Mesenchymal stem cell (in vitro differentiated cells and primary cell): Measurements from ENCODE around the gene ITSN2.

Experiments
- DNase-seq: peaks from one replicate; pipeline ENCODE4 v3.0.0-alpha.2; 2013
- H2AFZ ChIP-seq: one replicate; pipeline ENCODE4 v1.6.1; 2013; ENCODE audit warnings: low read depth, mild to moderate bottlenecking, control low read depth, inconsistent platforms, low read length, moderate library complexity
- H2AK5ac ChIP-seq: 2 replicates; pipeline ENCODE4 v1.6.1; 2013; ENCODE audit warnings: low read length, moderate library complexity, mild to moderate bottlenecking, inconsistent platforms; ENCODE audit not compliant: severe bottlenecking
- H2BK120ac ChIP-seq: one replicate; pipeline ENCODE4 v1.6.1; 2013; ENCODE audit warnings: low read depth, mild to moderate bottlenecking, inconsistent platforms, low read length, moderate library complexity
- H2BK12ac ChIP-seq, 2 experiments: one replicate each; pipeline ENCODE4 v1.6.1; 2013; ENCODE audit warnings: inconsistent platforms in 2 of 2, low read length in 2 of 2, mild to moderate bottlenecking in 2 of 2, moderate library complexity in 2 of 2, control low read depth in 1 of 2
- H2BK15ac ChIP-seq: one replicate; pipeline ENCODE4 v1.6.1; 2013; ENCODE audit warnings: mild to moderate bottlenecking, low read depth, inconsistent platforms; ENCODE audit not compliant: poor library complexity, severe bottlenecking
- H2BK5ac ChIP-seq: 2 replicates; pipeline ENCODE4 v1.6.1; 2013; ENCODE audit warnings: low read depth, mild to moderate bottlenecking, low read length, control low read depth, inconsistent platforms; ENCODE audit not compliant: poor library complexity, severe bottlenecking
- H3K14ac ChIP-seq, 2 experiments: one replicate each; pipeline ENCODE4 v1.6.1; 2013; ENCODE audit warnings: inconsistent platforms in 2 of 2, low read length in 2 of 2, control low read depth in 1 of 2, mild to moderate bottlenecking in 1 of 2, moderate library complexity in 1 of 2
- H3K18ac ChIP-seq, 2 experiments: one replicate each; pipeline ENCODE4 v1.6.1; 2013; ENCODE audit warnings: inconsistent platforms in 2 of 2, low read length in 2 of 2, control low read depth in 1 of 2, low read depth in 1 of 2, mild to moderate bottlenecking in 1 of 2
- H3K23ac ChIP-seq, 2 experiments: one replicate each; pipeline ENCODE4 v1.6.1; 2013; ENCODE audit warnings: inconsistent platforms in 2 of 2, low read length in 2 of 2, mild to moderate bottlenecking in 2 of 2, moderate library complexity in 2 of 2, control low read depth in 1 of 2
- H3K27ac ChIP-seq: 2 replicates; pipeline ENCODE4 v1.5.1; 2013; ENCODE audit warnings: mild to moderate bottlenecking, moderate library complexity, low read length, control low read depth, inconsistent platforms; ENCODE audit not compliant: poor library complexity, severe bottlenecking
- H3K27me3 ChIP-seq, 2 experiments: 2 replicates each; pipeline versions ENCODE4 v1.6.1 to v1.7.0; 2013; ENCODE audit warnings: low read length in 2 of 2, mild to moderate bottlenecking in 2 of 2, moderate library complexity in 2 of 2, control low read depth in 1 of 2, inconsistent platforms in 1 of 2; ENCODE audit not compliant: control insufficient read depth in 1 of 2, insufficient read depth in 1 of 2
- H3K36me3 ChIP-seq, 2 experiments: 2 replicates each; pipeline versions ENCODE4 v1.6.1 to v1.7.0; 2013; ENCODE audit warnings: low read length in 2 of 2, control low read depth in 1 of 2, inconsistent platforms in 1 of 2, low read depth in 1 of 2, mild to moderate bottlenecking in 1 of 2; ENCODE audit not compliant: insufficient read depth in 2 of 2, control insufficient read depth in 1 of 2
- H3K4ac ChIP-seq, 2 experiments: one replicate each; pipeline ENCODE4 v1.6.1; 2013; ENCODE audit warnings: inconsistent platforms in 2 of 2, low read length in 2 of 2, mild to moderate bottlenecking in 2 of 2, moderate library complexity in 2 of 2, control low read depth in 1 of 2, low read depth in 1 of 2
- H3K4me1 ChIP-seq: 2 replicates; pipeline ENCODE4 v1.6.1; 2013; ENCODE audit warnings: low read depth, low read length, control low read depth; ENCODE audit not compliant: control insufficient read depth, insufficient read depth
- H3K4me2 ChIP-seq: 2 replicates; pipeline ENCODE4 v1.6.1; 2013; ENCODE audit warnings: low read length, mild to moderate bottlenecking, inconsistent platforms; ENCODE audit not compliant: poor library complexity, severe bottlenecking
- H3K4me3 ChIP-seq, 2 experiments: 2 replicates each; pipeline versions ENCODE4 v1.5.1 to v1.7.0; 2013; ENCODE audit warnings: low read length in 2 of 2, mild to moderate bottlenecking in 2 of 2, control low read depth in 1 of 2, low read depth in 1 of 2; ENCODE audit not compliant: insufficient read depth in 1 of 2
- H3K79me1 ChIP-seq: replicated peaks from 2 replicates; pipeline ENCODE4 v1.6.1; 2013; ENCODE audit warnings: mild to moderate bottlenecking, control low read depth, low read length, inconsistent platforms; ENCODE audit not compliant: poor library complexity, severe bottlenecking
- H3K9ac ChIP-seq: 2 replicates; pipeline ENCODE4 v1.7.0; 2013; ENCODE audit warnings: mild to moderate bottlenecking, low read length, moderate library complexity
- H3K9me3 ChIP-seq: 2 replicates; pipeline ENCODE4 v1.7.0; 2013; ENCODE audit warnings: mild to moderate bottlenecking, low read length; ENCODE audit not compliant: control insufficient read depth
- H4K8ac ChIP-seq: one replicate; pipeline ENCODE4 v1.6.1; 2013; ENCODE audit warnings: inconsistent platforms, mild to moderate bottlenecking, low read length, moderate library complexity
- H4K91ac ChIP-seq: one replicate; pipeline ENCODE4 v1.6.1; 2013; ENCODE audit warnings: mild to moderate bottlenecking, low read length, inconsistent platforms
- WGBS: methylation state at CpG from one replicate; pipeline ENCODE4 v1.1.7; 2013; ENCODE audit warnings: mixed read lengths; 5-methylcytosine and 5-hydroxymethylcytosine counted together

The ITSN2 gene

DNA sequence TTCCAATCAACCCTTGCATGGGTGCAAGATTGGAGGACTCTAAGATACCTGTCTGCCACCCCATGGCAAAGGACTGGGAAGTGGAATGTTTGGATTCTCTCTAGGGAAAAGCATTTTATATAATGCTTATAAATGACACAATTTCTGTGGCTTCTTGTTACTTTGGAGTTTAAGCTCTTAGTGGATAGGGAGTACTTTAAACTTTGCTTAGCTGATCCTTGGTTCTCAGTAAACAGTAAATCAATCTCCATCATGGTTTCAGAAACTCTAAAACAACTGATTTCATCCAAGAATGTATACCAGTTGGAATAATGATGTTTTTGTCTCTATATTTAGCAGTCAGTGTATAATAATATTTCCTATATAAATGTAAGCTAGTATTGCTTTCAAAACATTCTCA is 199.6 kb downstream of the ITSN2 start:
- Histone ChIP-seq H3K18ac (no peak overlapping the region), H3K4me2 (no peak overlapping the region), H4K8ac (no peak overlapping the region), H2BK12ac (no peak overlapping the region), H3K14ac (no peak overlapping the region), H2BK15ac (no peak overlapping the region), H3K4me3 (no peak overlapping the region), H3K79me1 (no peaks in the 10 kb centered on the region), H3K4me1 (no peaks in the 10 kb centered on the region), H2AFZ (no peak overlapping the region), H3K23ac (no peak overlapping the region), H3K36me3 (peaks cover 3 to 10% of the 10 kb centered on the region in 2 experiments), H3K9me3 (peaks cover 5% of the 10 kb centered on the region), H4K91ac (no peak overlapping the region), H3K4ac (no peak overlapping the region), H2BK120ac (no peak overlapping the region), H3K27ac (no peak overlapping the region), H2BK5ac (no peak overlapping the region), H2AK5ac (no peak overlapping the region), H3K27me3 (no peaks in the 10 kb centered on the region), H3K9ac (no peak overlapping the region)
- DNase-seq = no peak

DNA sequence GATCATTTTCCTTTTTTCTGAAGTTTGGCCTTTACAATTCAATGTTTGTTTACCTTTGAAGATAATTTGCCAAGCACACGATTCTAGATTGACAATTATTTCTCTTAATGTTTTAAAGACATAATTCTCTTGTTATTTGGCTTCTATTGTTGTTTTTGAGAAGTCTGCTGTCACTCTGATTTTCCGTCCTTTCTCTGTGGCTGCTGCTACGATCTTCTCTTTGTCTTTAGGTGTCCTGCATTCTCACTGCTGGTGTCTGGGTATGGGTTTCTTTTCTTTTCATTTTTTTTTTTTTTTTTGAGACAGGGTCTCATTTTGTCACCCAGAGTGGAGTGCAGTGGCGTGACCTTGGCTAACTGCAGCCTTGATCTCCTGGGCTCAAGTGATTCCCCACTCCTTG is 200.6 kb downstream of the ITSN2 start:
- Histone ChIP-seq H3K18ac (no peak overlapping the region), H2AFZ (no peak overlapping the region), H3K79me1 (no peaks in the 10 kb centered on the region), H3K4ac (no peak overlapping the region), H2BK120ac (no peak overlapping the region), H3K9ac (no peak overlapping the region), H2AK5ac (no peak overlapping the region), H3K4me1 (no peaks in the 10 kb centered on the region), H3K27me3 (no peaks in the 10 kb centered on the region), H4K91ac (no peak overlapping the region), H3K27ac (no peak overlapping the region), H2BK12ac (no peak overlapping the region), H3K14ac (no peak overlapping the region), H2BK5ac (no peak overlapping the region), H3K4me3 (no peak overlapping the region), H2BK15ac (no peak overlapping the region), H3K36me3 (peaks cover 3 to 10% of the 10 kb centered on the region in 2 experiments), H3K23ac (no peak overlapping the region), H3K4me2 (no peak overlapping the region), H3K9me3 (peaks cover 5% of the 10 kb centered on the region), H4K8ac (no peak overlapping the region)
- DNase-seq = no peak
- WGBS = 96% methylated on average over 2 of the region's 4 CpGs

DNA sequence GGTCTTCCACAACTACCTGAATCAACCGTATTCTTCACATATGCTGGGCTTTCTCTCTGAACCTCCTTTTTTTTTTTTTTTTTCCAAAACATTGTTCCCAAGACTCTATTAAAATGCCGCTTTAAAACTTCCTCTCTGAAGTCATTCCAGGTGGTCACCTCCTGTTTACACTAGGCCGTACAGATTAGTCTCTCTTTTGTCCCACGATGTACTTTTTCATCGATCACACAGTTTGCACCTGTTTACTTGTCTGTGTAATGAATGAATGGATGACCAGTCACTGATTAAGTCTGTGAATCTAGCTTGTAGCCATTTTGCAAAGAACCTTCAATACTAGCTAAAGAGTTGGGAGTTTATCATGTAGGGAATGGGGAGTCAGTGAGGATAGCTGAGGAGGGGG is 202.2 kb downstream of the ITSN2 start:
- Histone ChIP-seq H3K27ac (no peak overlapping the region), H3K9ac (no peak overlapping the region), H3K23ac (no peak overlapping the region), H2BK5ac (no peak overlapping the region), H4K91ac (no peak overlapping the region), H2AFZ (no peak overlapping the region), H3K4me3 (no peak overlapping the region), H2BK12ac (no peak overlapping the region), H4K8ac (no peak overlapping the region), H3K79me1 (no peaks in the 10 kb centered on the region), H2BK120ac (no peak overlapping the region), H3K9me3 (peaks cover 5% of the 10 kb centered on the region), H2BK15ac (no peak overlapping the region), H3K14ac (no peak overlapping the region), H3K4me1 (no peaks in the 10 kb centered on the region), H3K27me3 (no peaks in the 10 kb centered on the region), H3K4ac (no peak overlapping the region), H3K4me2 (no peak overlapping the region), H2AK5ac (no peak overlapping the region), H3K18ac (no peak overlapping the region), H3K36me3 (peaks cover 4 to 10% of the 10 kb centered on the region in 2 experiments)
- 93% methylated on average over 5 of the region's 5 CpGs for WGBS
- no peak for DNase-seq

DNA sequence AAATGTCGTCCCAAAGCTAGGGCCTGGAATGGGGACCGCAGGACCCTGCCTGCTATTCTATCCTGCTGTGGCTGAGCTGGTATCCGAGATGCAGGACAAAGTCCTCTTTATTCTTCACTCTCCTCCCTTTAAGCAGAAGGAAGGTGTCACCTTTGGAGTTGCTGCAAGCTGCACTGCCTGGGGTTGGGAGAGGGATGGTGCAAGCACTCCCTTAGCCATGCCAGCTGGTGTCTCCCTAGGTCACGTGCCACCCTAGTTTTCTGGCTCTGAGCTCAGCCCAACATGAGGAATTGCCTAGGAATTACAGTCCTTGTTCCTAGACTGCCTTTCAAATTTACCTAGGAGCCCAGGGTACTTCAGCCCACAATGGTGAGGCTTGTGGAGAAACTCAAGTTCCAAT is 206.9 kb downstream of the ITSN2 start:
- Histone ChIP-seq H3K36me3 (peaks cover 8 to 9% of the 10 kb centered on the region in 2 experiments), H2AFZ (no peak overlapping the region), H3K27me3 (no peaks in the 10 kb centered on the region), H3K18ac (no peak overlapping the region), H3K23ac (no peak overlapping the region), H3K14ac (no peak overlapping the region), H2BK120ac (no peak overlapping the region), H3K4ac (no peak overlapping the region), H3K4me3 (no peak overlapping the region), H3K4me1 (no peaks in the 10 kb centered on the region), H2BK12ac (no peak overlapping the region), H3K9me3 (peaks cover 8% of the 10 kb centered on the region), H3K4me2 (no peak overlapping the region), H3K27ac (no peak overlapping the region), H2BK15ac (no peak overlapping the region), H2AK5ac (no peak overlapping the region), H3K79me1 (no peaks in the 10 kb centered on the region), H2BK5ac (no peak overlapping the region), H4K8ac (no peak overlapping the region), H3K9ac (no peak overlapping the region), H4K91ac (no peak overlapping the region)
- DNase-seq = no peak
- 89% methylated on average over 4 of the region's 4 CpGs for WGBS
